PFSK-1 (cell line): Measurements from ENCODE around the gene CTCF.

Source experiments
- POLR2AphosphoS5 ChIP-seq: IDR thresholded peaks from 2 replicates; pipeline ENCODE4 v1.6.1; 2012; ENCODE audit warnings: low read depth, mild to moderate bottlenecking, control low read depth, low read length, moderate library complexity
- SIN3A ChIP-seq: IDR thresholded peaks from 2 replicates; pipeline ENCODE4 v1.6.1; 2012; ENCODE audit warnings: mild to moderate bottlenecking, low read length, moderate library complexity, borderline replicate concordance; ENCODE audit not compliant: insufficient read depth
- TAF1 ChIP-seq: IDR thresholded peaks from 2 replicates; pipeline ENCODE4 v1.6.1; 2012; ENCODE audit warnings: low read length, control low read depth, borderline replicate concordance; ENCODE audit not compliant: insufficient read depth
- TF ChIP-seq, protein P1 (sequence below), 2 experiments: IDR thresholded peaks; 2 replicates each; pipeline versions ENCODE4 v1.6.1 to v1.8.0; 2011 to 2012; ENCODE audit warnings: low read depth in 2 of 2, low read length in 2 of 2, control low read depth in 1 of 2, inconsistent platforms in 1 of 2, mild to moderate bottlenecking in 1 of 2, moderate library complexity in 1 of 2; ENCODE audit not compliant: insufficient read depth in 1 of 2

DNA sequence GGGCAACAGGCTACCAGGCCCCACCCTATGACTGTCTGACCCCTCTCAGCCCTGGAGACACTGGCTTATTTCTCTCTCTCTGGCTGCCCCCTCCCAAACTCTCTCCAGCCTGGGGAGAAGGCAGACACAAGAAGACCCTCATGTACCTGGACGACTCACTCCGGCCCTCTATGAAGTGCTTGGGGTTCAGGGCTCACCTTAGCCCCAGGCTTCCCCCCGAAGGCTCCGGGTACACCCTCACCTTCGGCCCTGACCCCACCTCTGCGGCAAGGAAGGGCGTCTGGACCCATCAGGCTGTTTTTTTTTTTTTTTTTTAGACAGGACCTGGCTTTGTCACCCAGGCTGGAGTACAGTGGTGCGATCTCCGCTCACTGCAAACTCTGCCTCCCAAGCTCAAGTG is 81.7 kb downstream of the CTCF start:
- no peak for TF ChIP-seq POLR2AphosphoS5
- TF ChIP-seq SIN3A = no peak
- TF ChIP-seq, protein P1, sequence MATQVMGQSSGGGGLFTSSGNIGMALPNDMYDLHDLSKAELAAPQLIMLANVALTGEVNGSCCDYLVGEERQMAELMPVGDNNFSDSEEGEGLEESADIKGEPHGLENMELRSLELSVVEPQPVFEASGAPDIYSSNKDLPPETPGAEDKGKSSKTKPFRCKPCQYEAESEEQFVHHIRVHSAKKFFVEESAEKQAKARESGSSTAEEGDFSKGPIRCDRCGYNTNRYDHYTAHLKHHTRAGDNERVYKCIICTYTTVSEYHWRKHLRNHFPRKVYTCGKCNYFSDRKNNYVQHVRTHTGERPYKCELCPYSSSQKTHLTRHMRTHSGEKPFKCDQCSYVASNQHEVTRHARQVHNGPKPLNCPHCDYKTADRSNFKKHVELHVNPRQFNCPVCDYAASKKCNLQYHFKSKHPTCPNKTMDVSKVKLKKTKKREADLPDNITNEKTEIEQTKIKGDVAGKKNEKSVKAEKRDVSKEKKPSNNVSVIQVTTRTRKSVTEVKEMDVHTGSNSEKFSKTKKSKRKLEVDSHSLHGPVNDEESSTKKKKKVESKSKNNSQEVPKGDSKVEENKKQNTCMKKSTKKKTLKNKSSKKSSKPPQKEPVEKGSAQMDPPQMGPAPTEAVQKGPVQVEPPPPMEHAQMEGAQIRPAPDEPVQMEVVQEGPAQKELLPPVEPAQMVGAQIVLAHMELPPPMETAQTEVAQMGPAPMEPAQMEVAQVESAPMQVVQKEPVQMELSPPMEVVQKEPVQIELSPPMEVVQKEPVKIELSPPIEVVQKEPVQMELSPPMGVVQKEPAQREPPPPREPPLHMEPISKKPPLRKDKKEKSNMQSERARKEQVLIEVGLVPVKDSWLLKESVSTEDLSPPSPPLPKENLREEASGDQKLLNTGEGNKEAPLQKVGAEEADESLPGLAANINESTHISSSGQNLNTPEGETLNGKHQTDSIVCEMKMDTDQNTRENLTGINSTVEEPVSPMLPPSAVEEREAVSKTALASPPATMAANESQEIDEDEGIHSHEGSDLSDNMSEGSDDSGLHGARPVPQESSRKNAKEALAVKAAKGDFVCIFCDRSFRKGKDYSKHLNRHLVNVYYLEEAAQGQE (IDR thresholded peaks at IDR 0.05; ENCODE audit: insufficient read depth in 1 of 2, low read depth in 2 of 2, low read length in 2 of 2) = no peak
- TF ChIP-seq TAF1 = no peak
